Measurements from ENCODE around the gene RAD50. TPM values are rescaled to one million over a fixed set of nuclear protein-coding genes. Genes with fewer than 3 reads are reported as not detected.

The RAD50 gene
- polyA plus RNA-seq, 1 of the 3 experiments (the other 2 are of a cell fraction) = 20.0 TPM

DNA sequence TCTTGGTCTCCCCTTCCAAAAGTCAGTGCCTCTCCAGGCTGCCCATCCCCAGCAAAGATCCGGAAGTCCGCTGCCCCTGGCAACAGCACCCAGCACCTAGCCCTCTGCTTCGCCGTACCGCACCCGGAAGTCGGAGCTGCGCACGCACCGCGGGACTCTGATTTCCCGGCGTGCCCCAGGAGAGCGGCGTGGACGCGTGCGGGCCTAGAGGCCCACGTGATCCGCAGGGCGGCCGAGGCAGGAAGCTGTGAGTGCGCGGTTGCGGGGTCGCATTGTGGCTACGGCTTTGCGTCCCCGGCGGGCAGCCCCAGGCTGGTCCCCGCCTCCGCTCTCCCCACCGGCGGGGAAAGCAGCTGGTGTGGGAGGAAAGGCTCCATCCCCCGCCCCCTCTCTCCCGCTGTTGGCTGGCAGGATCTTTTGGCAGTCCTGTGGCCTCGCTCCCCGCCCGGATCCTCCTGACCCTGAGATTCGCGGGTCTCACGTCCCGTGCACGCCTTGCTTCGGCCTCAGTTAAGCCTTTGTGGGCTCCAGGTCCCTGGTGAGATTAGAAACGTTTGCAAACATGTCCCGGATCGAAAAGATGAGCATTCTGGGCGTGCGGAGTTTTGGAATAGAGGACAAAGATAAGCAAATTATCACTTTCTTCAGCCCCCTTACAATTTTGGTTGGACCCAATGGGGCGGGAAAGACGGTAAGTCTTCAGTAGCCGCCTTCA lies at the start of gene RAD50 (continued):
- TF ChIP-seq TAF1 (IDR thresholded peaks at IDR 0.05; ENCODE audit: borderline replicate concordance, low read depth, low read length) = peak; percentile 71
- no peak for TF ChIP-seq RAD21 (IDR thresholded peaks at IDR 0.05; ENCODE audit: low read length)
- peak; percentile 45; the same call in 1 of the 2 replicates for TF ChIP-seq RFX5 (IDR thresholded peaks at IDR 0.05; ENCODE audit: low read length)
- peak; percentile 82 for TF ChIP-seq USF2 (IDR thresholded peaks at IDR 0.05; ENCODE audit: borderline replicate concordance, low read depth, low read length)
- peak; percentile 99 for TF ChIP-seq MAX (IDR thresholded peaks at IDR 0.05; ENCODE audit: low read depth)
- 0 out of 2 replicates have a peak, but pooled peaks have one; percentile 2 for TF ChIP-seq FOXJ3 (CRISPR knock-in tag; IDR thresholded peaks at IDR 0.05)
- TF ChIP-seq FOSL2 (IDR thresholded peaks at IDR 0.05; ENCODE audit: borderline replicate concordance, low read depth) = no peak
- peak; percentile 76 for TF ChIP-seq GABPA (IDR thresholded peaks at IDR 0.05; ENCODE audit: low read depth)
- no peak for TF ChIP-seq GATA2 (CRISPR knock-in tag; IDR thresholded peaks at IDR 0.05)
- peak; percentile 39; the same call in 1 of the 2 replicates for TF ChIP-seq RCOR1 (IDR thresholded peaks at IDR 0.05; ENCODE audit: low read length)
- peak; percentile 94 for TF ChIP-seq POLR2AphosphoS5 (IDR thresholded peaks at IDR 0.05; ENCODE audit: low read depth, low read length)
- TF ChIP-seq SIN3A (IDR thresholded peaks at IDR 0.05; ENCODE audit: borderline replicate concordance, low read depth, low read length) = peak; percentile 86; the same call in 1 of the 2 replicates

- Histone ChIP-seq H3K9me3 (peaks cover 29% of the 10 kb centered on the region), H3F3A (replicated peaks; ENCODE audit: insufficient read depth) (peaks cover 11% of the 10 kb centered on the region), H3K27me3 (ENCODE audit: insufficient read depth) (no peaks in the 10 kb centered on the region), H3K27ac (ENCODE audit: low read depth in 2 of 2, low read length in 1 of 2) (no peak overlapping the region), H3K36me3 (replicated peaks in 1 of 2; ENCODE audit: control insufficient read depth in 1 of 2, insufficient read depth in 2 of 2, low read length in 1 of 2) (no peaks in the 10 kb centered on the region), H3K4me1 (ENCODE audit: control insufficient read depth in 1 of 2, insufficient read depth in 2 of 2, low read depth in 1 of 2, low read length in 1 of 2) (no peaks in the 10 kb centered on the region; a peak in 1 of 4 replicates), H3K9me2 (no peaks in the 10 kb centered on the region), H3K4me2 (no peak overlapping the region), H4K20me1 (ENCODE audit: insufficient read depth) (no peaks in the 10 kb centered on the region), H3K4me3 (ENCODE audit: low read depth in 2 of 2, low read length in 1 of 2) (no peak overlapping the region), H2AFZ (ENCODE audit: low read depth) (no peak overlapping the region), H3K9ac (no peak overlapping the region), H3K79me2 (ENCODE audit: insufficient read depth) (no peaks in the 10 kb centered on the region)
- ChIA-PET CTCF (interaction anchor here (0.9 to 4.2 kb wide), 6 partner anchors 9 to 310 kb away, joined by 3 to 22 read pairs (median 4); no protein-coding TSS in a partner anchor), POLR2A (no interaction called here)
- TF ChIP-seq FOSL2 (IDR thresholded peaks at IDR 0.05; ENCODE audit: borderline replicate concordance, low read depth) = 0 out of 2 replicates have a peak, but pooled peaks have one; percentile 19
- TF ChIP-seq RCOR1 (IDR thresholded peaks at IDR 0.05; ENCODE audit: low read length) = no peak
- no peak for TF ChIP-seq YY1 (IDR thresholded peaks at IDR 0.05; ENCODE audit: low read depth)
- TF ChIP-seq NRF1 (IDR thresholded peaks at IDR 0.05; ENCODE audit: low read depth, low read length) = no peak
- no peak for TF ChIP-seq SIN3A (IDR thresholded peaks at IDR 0.05; ENCODE audit: borderline replicate concordance, low read depth, low read length)
- TF ChIP-seq, protein P1, sequence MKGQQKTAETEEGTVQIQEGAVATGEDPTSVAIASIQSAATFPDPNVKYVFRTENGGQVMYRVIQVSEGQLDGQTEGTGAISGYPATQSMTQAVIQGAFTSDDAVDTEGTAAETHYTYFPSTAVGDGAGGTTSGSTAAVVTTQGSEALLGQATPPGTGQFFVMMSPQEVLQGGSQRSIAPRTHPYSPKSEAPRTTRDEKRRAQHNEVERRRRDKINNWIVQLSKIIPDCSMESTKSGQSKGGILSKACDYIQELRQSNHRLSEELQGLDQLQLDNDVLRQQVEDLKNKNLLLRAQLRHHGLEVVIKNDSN (IDR thresholded peaks at IDR 0.05; ENCODE audit: borderline replicate concordance, low read depth) = no peak
- no peak for TF ChIP-seq IRF3 (IDR thresholded peaks at IDR 0.05; ENCODE audit: low read depth, low read length)
- TF ChIP-seq TAF1 (IDR thresholded peaks at IDR 0.05; ENCODE audit: borderline replicate concordance, low read depth, low read length) = no peak
- no peak for TF ChIP-seq FOXJ3 (CRISPR knock-in tag; IDR thresholded peaks at IDR 0.05)
- TF ChIP-seq RAD21 (IDR thresholded peaks at IDR 0.05; ENCODE audit: low read length) = no peak
- no peak for TF ChIP-seq NFIC (IDR thresholded peaks at IDR 0.05; ENCODE audit: borderline replicate concordance)
- TF ChIP-seq, protein P2, sequence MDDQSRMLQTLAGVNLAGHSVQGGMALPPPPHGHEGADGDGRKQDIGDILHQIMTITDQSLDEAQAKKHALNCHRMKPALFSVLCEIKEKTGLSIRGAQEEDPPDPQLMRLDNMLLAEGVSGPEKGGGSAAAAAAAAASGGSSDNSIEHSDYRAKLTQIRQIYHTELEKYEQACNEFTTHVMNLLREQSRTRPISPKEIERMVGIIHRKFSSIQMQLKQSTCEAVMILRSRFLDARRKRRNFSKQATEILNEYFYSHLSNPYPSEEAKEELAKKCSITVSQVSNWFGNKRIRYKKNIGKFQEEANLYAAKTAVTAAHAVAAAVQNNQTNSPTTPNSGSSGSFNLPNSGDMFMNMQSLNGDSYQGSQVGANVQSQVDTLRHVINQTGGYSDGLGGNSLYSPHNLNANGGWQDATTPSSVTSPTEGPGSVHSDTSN (IDR thresholded peaks at IDR 0.05) = peak; percentile 56; the same call in 1 of the 2 replicates
- TF ChIP-seq EZH2phosphoT487 (IDR thresholded peaks at IDR 0.05; ENCODE audit: borderline replicate concordance, low read depth) = no peak
- peak; percentile 35 for TF ChIP-seq JUND (IDR thresholded peaks at IDR 0.05)
- TF ChIP-seq EP300 (IDR thresholded peaks at IDR 0.05; ENCODE audit: borderline replicate concordance in 1 of 2, low read depth in 1 of 2, low read length in 1 of 2) = no peak
- TF ChIP-seq TCF12 (IDR thresholded peaks at IDR 0.05) = peak; percentile 37; the same call in 1 of the 2 replicates
- TF ChIP-seq MAX (IDR thresholded peaks at IDR 0.05; ENCODE audit: low read depth) = no peak
- TF ChIP-seq CHD2 (IDR thresholded peaks at IDR 0.05; ENCODE audit: low read length, partially characterized antibody) = no peak
- TF ChIP-seq RXRA (IDR thresholded peaks at IDR 0.05; ENCODE audit: borderline replicate concordance, low read depth) = no peak
- no peak for DNase-seq
Observed at GRCh38 chr5:132510076-132510475, 46.7 kb upstream of the RAD50 start.
